ENCODE data around the gene MPIG6B.

- TF ChIP-seq CTCF (IDR thresholded peaks at IDR 0.05) (no peak), POLR2A (IDR thresholded peaks at IDR 0.05) (no peak)
Measured at GRCh38 chr6:31708224-31708623, 14.9 kb upstream of the MPIG6B start.

Data from heart left ventricle (tissue), 13 donors.